Activated B cell treated with CpG ODN at 0.5 μM for 24 hours (primary cell): Measurements from ENCODE around the gene PFDN1. TPM values are rescaled to one million over a fixed set of nuclear protein-coding genes. Genes with fewer than 3 reads are reported as not detected.

ENCODE experiments used
- ATAC-seq: fragments of 200-7000 bp; cut with Tn5 transposase; one replicate; pipeline ENCODE4 v1.10.0; 2021; ENCODE audit warnings: low read depth, mild to moderate bottlenecking, moderate library complexity
- CTCF ChIA-PET: fragments of 350-600 bp; sonication (Branson Sonifier 250); formaldehyde crosslinking; loops from one replicate; lab custom pipeline; 2021; ENCODE audit warnings: antibody characterized with exemption; lab: Charles Lee
- POLR2A ChIA-PET: fragments of 350-600 bp; sonication (Branson Sonifier 250); formaldehyde crosslinking; loops from one replicate; lab custom pipeline; 2021; ENCODE audit warnings: antibody characterized with exemption; lab: Charles Lee
- DNase-seq: peaks from one replicate; pipeline ENCODE4 v3.0.0; 2022
- H3K27ac Mint-ChIP-seq: one replicate; pipeline ENCODE4 v1.8.0; 2020; ENCODE audit warnings: mixed read lengths
- H3K27me3 Mint-ChIP-seq: one replicate; pipeline ENCODE4 v1.8.0; 2021; ENCODE audit warnings: mixed read lengths
- H3K36me3 Mint-ChIP-seq: one replicate; pipeline ENCODE4 v1.8.0; 2021; ENCODE audit warnings: low read depth, mixed read lengths
- H3K4me1 Mint-ChIP-seq: one replicate; pipeline ENCODE4 v1.8.0; 2021; ENCODE audit warnings: mixed read lengths
- H3K4me3 Mint-ChIP-seq: one replicate; pipeline ENCODE4 v1.8.0; 2020; ENCODE audit warnings: mild to moderate bottlenecking, mixed read lengths
- H3K9me3 Mint-ChIP-seq: one replicate; pipeline ENCODE4 v1.8.0; 2020; ENCODE audit warnings: mixed read lengths
- CTCF ChIP-seq: fragments of 200-600 bp; IDR thresholded peaks from one replicate; pipeline ENCODE4 v1.8.0; 2022; ENCODE audit warnings: antibody characterized with exemption, mild to moderate bottlenecking
- intact Hi-C: fragments of 100-400 bp; cut with micrococcal nuclease; formaldehyde crosslinking; loops from one replicate; pipeline ENCODE4 v1.15.1; 2024
- total RNA-seq: library from RNA; stranded (reverse); gene quantifications from 2 replicates; pipeline ENCODE4 v1.2.3, GENCODE V29; 2022

PFDN1 gene
- total RNA-seq, 1 donor from 2014 or later = 38.2 TPM

GRCh38 chr5:140217299-140218026 lies 85.4 kb downstream of the PFDN1 start:
- Mint-ChIP-seq H3K9me3 (no peaks in the 10 kb centered on the region), H3K4me3 (no peak overlapping the region), H3K27me3 (no peaks in the 10 kb centered on the region), H3K36me3 (no peaks in the 10 kb centered on the region), H3K27ac (no peak overlapping the region), H3K4me1 (peaks cover 19% of the 10 kb centered on the region)
- ChIA-PET POLR2A (no interaction called here), CTCF (no interaction called here)
- intact Hi-C loops = no loop called here
- ATAC-seq = no peak
- TF ChIP-seq CTCF = no peak
- no peak for DNase-seq

DNA sequence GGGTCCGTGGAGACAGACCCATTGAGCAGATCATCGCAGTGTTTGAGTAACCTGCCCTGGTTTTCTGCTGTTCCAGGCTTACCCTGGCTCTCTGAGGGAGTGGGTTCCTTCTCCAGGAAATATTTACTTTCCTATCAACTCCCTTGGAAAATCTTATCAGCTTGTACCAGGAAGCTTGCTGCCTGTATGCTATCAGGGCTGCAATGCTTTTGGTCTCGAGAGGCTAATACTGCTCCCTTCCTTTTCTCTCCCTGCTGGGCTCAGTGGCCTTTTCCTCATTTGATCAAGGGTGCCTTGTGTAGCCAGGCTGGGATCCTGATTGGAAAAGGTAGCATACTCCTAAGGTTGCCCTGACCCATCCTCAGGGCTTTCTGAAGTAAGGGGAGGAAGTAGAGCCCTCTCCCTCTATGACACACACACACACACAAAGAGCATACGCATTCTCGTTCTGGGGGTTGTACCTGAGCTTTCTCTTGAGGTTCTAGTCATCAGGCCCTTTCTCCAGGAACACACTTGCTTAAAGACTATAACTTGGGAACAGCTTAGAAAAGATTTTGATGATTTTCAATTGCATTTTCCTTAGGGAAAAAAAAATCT lies 86.3 kb downstream of the PFDN1 start:
- CTCF ChIA-PET = no interaction called here
- intact Hi-C loops = no loop called here
- H3K36me3 Mint-ChIP-seq = no peaks in the 10 kb centered on the region
- POLR2A ChIA-PET = no interaction called here
- H3K27ac Mint-ChIP-seq = no peak overlapping the region
- peaks cover 16% of the 10 kb centered on the region for H3K4me1 Mint-ChIP-seq
- TF ChIP-seq CTCF = no peak
- H3K4me3 Mint-ChIP-seq = no peak overlapping the region
- DNase-seq = no peak
- ATAC-seq = no peak
- no peaks in the 10 kb centered on the region for H3K27me3 Mint-ChIP-seq
- H3K9me3 Mint-ChIP-seq = no peaks in the 10 kb centered on the region

DNA sequence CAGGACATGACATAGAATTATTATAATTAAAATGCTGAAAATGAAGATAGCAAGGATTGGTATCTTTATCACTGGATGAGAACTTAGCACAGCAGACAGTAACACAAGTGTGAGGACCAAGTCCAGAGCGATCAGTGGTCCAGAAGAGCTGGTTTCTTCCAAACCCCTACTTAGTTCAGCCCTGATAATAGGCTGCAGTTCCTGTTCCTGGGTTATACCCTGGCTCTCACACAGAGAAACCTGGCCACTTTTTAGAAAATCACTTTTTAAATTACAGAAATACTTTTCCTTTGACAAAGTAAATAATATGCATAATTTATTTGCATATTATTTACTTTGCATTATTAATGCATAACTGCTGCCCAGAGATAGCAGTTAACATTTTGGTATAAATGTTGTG lies 87.6 kb downstream of the PFDN1 start:
- no peak for ATAC-seq
- H3K27ac Mint-ChIP-seq = no peak overlapping the region
- no peak for DNase-seq
- CTCF ChIA-PET = no interaction called here
- intact Hi-C loops = no loop called here
- no peaks in the 10 kb centered on the region for H3K27me3 Mint-ChIP-seq
- POLR2A ChIA-PET = no interaction called here
- no peaks in the 10 kb centered on the region for H3K36me3 Mint-ChIP-seq
- H3K4me3 Mint-ChIP-seq = no peak overlapping the region
- H3K4me1 Mint-ChIP-seq = peaks cover 7% of the 10 kb centered on the region
- no peak for TF ChIP-seq CTCF
- no peaks in the 10 kb centered on the region for H3K9me3 Mint-ChIP-seq

GRCh38 chr5:140214831-140215230 lies 88.1 kb downstream of the PFDN1 start:
- Mint-ChIP-seq H3K36me3 (no peaks in the 10 kb centered on the region), H3K4me3 (no peak overlapping the region), H3K4me1 (peaks cover 3% of the 10 kb centered on the region), H3K9me3 (no peaks in the 10 kb centered on the region), H3K27me3 (no peaks in the 10 kb centered on the region), H3K27ac (no peak overlapping the region)
- intact Hi-C loops = no loop called here
- no peak for TF ChIP-seq CTCF
- ChIA-PET POLR2A (no interaction called here), CTCF (no interaction called here)
- ATAC-seq (no peak), DNase-seq (no peak)

GRCh38 chr5:140213370-140213983 lies 89.4 kb downstream of the PFDN1 start:
- Mint-ChIP-seq H3K36me3 (no peaks in the 10 kb centered on the region), H3K9me3 (no peaks in the 10 kb centered on the region), H3K27me3 (no peaks in the 10 kb centered on the region), H3K4me1 (no peaks in the 10 kb centered on the region), H3K27ac (no peak overlapping the region), H3K4me3 (no peak overlapping the region)
- no peak for DNase-seq
- no peak for TF ChIP-seq CTCF
- ChIA-PET POLR2A (no interaction called here), CTCF (no interaction called here)
- no peak for ATAC-seq
- intact Hi-C loops = no loop called here
